DMS 273 treated with DMSO at 0.1 percent for 48 hours (cell line): Measurements from ENCODE around the gene IKZF1.

Source experiments
- DNase-seq: peaks from one replicate; lab custom pipeline; 2025; lab: John Stamatoyannopoulos, UW

Gene IKZF1

GRCh38 chr7:50304129-50304910, at the start of gene IKZF1:
Gene IKZF1, plus strand, starts transcription at chr7:50304716. Its CDS starts 14,346 bp downstream, at chr7:50319062.
- no peak for DNase-seq

GRCh38 chr7:50261593-50261992, 42.9 kb upstream of the IKZF1 start:
- DNase-seq, result no peak

GRCh38 chr7:50262446-50262845, 42.1 kb upstream of the IKZF1 start:
- DNase-seq, result no peak

GRCh38 chr7:50262916-50263690, 41.4 kb upstream of the IKZF1 start:
- no peak for DNase-seq

- DNase-seq, result no peak
Observed at GRCh38 chr7:50264908-50265307, 39.6 kb upstream of the IKZF1 start.

- no peak for DNase-seq
Observed at GRCh38 chr7:50265968-50266634, 38.4 kb upstream of the IKZF1 start.

- no peak for DNase-seq
Observed at GRCh38 chr7:50266635-50267386, 37.7 kb upstream of the IKZF1 start.

GRCh38 chr7:50267525-50268041, 36.9 kb upstream of the IKZF1 start:
- DNase-seq, result no peak

- no peak for DNase-seq
Observed at GRCh38 chr7:50268223-50268622, 36.3 kb upstream of the IKZF1 start.

- DNase-seq, result no peak
Observed at GRCh38 chr7:50268990-50269389, 35.5 kb upstream of the IKZF1 start.

- no peak for DNase-seq
Observed at GRCh38 chr7:50270531-50271018, 33.9 kb upstream of the IKZF1 start.

- DNase-seq, result no peak
Observed at GRCh38 chr7:50272808-50273207, 31.7 kb upstream of the IKZF1 start.

GRCh38 chr7:50273301-50273700, 31.2 kb upstream of the IKZF1 start:
- no peak for DNase-seq

GRCh38 chr7:50273870-50274269, 30.6 kb upstream of the IKZF1 start:
- no peak for DNase-seq

GRCh38 chr7:50274361-50274760, 30.2 kb upstream of the IKZF1 start:
- no peak for DNase-seq

GRCh38 chr7:50275430-50275829, 29.1 kb upstream of the IKZF1 start:
- DNase-seq, result no peak

- no peak for DNase-seq
Observed at GRCh38 chr7:50276483-50276882, 28.0 kb upstream of the IKZF1 start.

GRCh38 chr7:50278120-50278519, 26.4 kb upstream of the IKZF1 start:
- no peak for DNase-seq

- no peak for DNase-seq
Observed at GRCh38 chr7:50281680-50282445, 22.7 kb upstream of the IKZF1 start.

GRCh38 chr7:50282813-50283605, 21.5 kb upstream of the IKZF1 start:
- no peak for DNase-seq
